KMS-11 (cell line): ENCODE results near the gene NUP214.
A peak's percentile ranks its signal among the peaks of the same experiment; 100 is the strongest.

ENCODE experiments used
- H2AFZ ChIP-seq: fragments of 200-600 bp; sonication (generic); 2 replicates; pipeline ENCODE4 v1.6.1; 2016; ENCODE audit warnings: antibody characterized with exemption, mixed run types, low read depth
- H3K27ac ChIP-seq: fragments of 200-600 bp; sonication (generic); 2 replicates; pipeline ENCODE4 v1.6.1; 2016; ENCODE audit warnings: mild to moderate bottlenecking, mixed run types
- H3K27me3 ChIP-seq: fragments of 200-600 bp; sonication (generic); 2 replicates; pipeline ENCODE4 v1.6.1; 2017; ENCODE audit warnings: mild to moderate bottlenecking, low read depth, mixed run types, moderate library complexity; ENCODE audit not compliant: insufficient read depth
- H3K36me3 ChIP-seq: fragments of 200-600 bp; sonication (generic); 2 replicates; pipeline ENCODE4 v1.6.1; 2017; ENCODE audit warnings: mild to moderate bottlenecking, mixed run types; ENCODE audit not compliant: insufficient read depth
- H3K4me1 ChIP-seq: fragments of 200-600 bp; sonication (generic); 2 replicates; pipeline ENCODE4 v1.6.1; 2016; ENCODE audit warnings: mild to moderate bottlenecking, low read depth, mixed run types; ENCODE audit not compliant: poor library complexity, severe bottlenecking
- H3K4me2 ChIP-seq: fragments of 200-600 bp; sonication (generic); 2 replicates; pipeline ENCODE4 v1.7.0; 2016; ENCODE audit warnings: mild to moderate bottlenecking, mixed run types
- H3K4me3 ChIP-seq: fragments of 200-600 bp; sonication (generic); IDR thresholded peaks from 2 replicates; pipeline ENCODE4 v1.6.1; 2017; ENCODE audit warnings: low read depth, low read length, mixed read lengths; ENCODE audit not compliant: insufficient read depth
- H3K79me2 ChIP-seq: fragments of 200-600 bp; sonication (generic); 2 replicates; pipeline ENCODE4 v1.6.1; 2016; ENCODE audit warnings: low read depth, mixed run types; ENCODE audit not compliant: insufficient read depth
- H3K9ac ChIP-seq: fragments of 200-600 bp; sonication (generic); 2 replicates; pipeline ENCODE4 v1.6.1; 2016; ENCODE audit warnings: mild to moderate bottlenecking, mixed run types
- H4K20me1 ChIP-seq: fragments of 200-600 bp; sonication (generic); 2 replicates; pipeline ENCODE4 v1.6.1; 2016; ENCODE audit warnings: mild to moderate bottlenecking, mixed run types; ENCODE audit not compliant: insufficient read depth
- CTCF ChIP-seq: fragments of 200-600 bp; sonication (generic); conservative IDR thresholded peaks from 2 replicates; pipeline ENCODE4 v1.6.1; 2017; ENCODE audit warnings: low read depth, mild to moderate bottlenecking, antibody characterized with exemption, low read length, moderate library complexity, mixed read lengths

NUP214 gene

DNA sequence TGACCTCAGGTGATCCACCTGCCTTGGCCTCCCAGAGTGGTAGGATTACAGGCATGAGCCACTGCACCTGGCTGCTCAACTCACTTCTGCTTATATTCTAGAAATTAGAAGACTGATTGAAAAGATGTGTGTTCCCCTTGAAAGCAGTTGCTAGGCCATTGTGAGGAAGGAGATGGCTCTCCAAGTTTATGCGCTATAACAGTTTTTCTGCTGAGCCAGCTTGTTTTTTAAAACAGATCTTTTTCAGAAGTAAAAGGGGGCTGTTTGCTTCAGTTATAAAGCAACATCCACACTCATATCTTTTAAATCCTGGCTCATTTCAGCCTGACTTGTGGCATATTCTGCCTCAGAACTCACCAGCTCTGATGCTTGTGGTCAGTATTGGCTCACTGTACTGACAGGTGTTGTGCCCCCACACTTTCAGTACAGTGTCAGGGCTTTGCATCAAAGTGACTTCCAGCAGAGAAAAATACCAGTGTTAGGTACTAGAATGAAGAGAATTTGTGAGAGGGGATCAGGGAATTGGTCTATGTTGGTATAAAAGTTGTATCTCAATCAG lies 49.4 kb downstream of the NUP214 start:
- no peaks in the 10 kb centered on the region for H4K20me1 ChIP-seq
- peak overlapping the region; percentile 87 for H3K27ac ChIP-seq
- H3K4me1 ChIP-seq: peaks cover 92% of the 10 kb centered on the region
- H3K27me3 ChIP-seq: no peaks in the 10 kb centered on the region
- H3K4me2 ChIP-seq: peak overlapping the region; percentile 70; the same call in 1 of the 2 replicates
- H3K4me3 ChIP-seq: no peak overlapping the region
- H3K36me3 ChIP-seq: 0 out of 2 replicates have a peak, but pooled peaks cover 4% of the 10 kb centered on the region
- peak overlapping the region; percentile 31; the same call in 1 of the 2 replicates for H3K9ac ChIP-seq
- no peak for TF ChIP-seq CTCF
- H2AFZ ChIP-seq: no peak overlapping the region
- H3K79me2 ChIP-seq: peaks cover 7% of the 10 kb centered on the region; the same call in 1 of the 2 replicates

GRCh38 chr9:131177898-131178297 lies 52.5 kb downstream of the NUP214 start:
- Histone ChIP-seq H3K4me1 (peaks cover 69% of the 10 kb centered on the region), H3K27ac (peak overlapping the region; percentile 15; the same call in 1 of the 2 replicates), H4K20me1 (no peaks in the 10 kb centered on the region), H3K36me3 (0 out of 2 replicates have a peak, but pooled peaks cover 4% of the 10 kb centered on the region), H3K9ac (no peak overlapping the region), H3K4me3 (no peak overlapping the region), H3K27me3 (no peaks in the 10 kb centered on the region), H2AFZ (no peak overlapping the region), H3K79me2 (peaks cover under 1% of the 10 kb centered on the region; the same call in 1 of the 2 replicates), H3K4me2 (no peak overlapping the region)
- no peak for TF ChIP-seq CTCF

DNA sequence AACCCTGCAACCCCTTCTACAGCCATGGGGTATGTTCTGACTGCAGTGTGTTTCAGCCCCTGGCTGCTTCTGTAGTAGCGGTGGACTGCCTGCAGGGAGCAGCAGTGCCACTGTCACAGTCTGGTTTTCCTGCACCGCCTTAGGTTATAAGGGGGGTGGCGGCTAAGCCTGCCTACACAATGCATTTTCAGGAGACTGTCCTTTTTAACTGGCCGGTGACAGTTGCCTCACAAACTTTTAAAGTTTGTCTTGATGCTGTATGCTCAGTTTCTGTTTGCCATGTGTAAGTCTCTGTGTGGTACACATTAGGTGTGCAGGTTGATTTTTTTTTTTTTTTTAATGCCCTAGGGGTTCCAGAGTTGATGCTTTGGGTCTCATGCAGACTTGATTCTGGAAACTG lies 53.0 kb downstream of the NUP214 start:
- Histone ChIP-seq H3K27me3 (no peaks in the 10 kb centered on the region), H3K4me1 (peaks cover 64% of the 10 kb centered on the region), H3K4me2 (no peak overlapping the region), H2AFZ (no peak overlapping the region), H3K4me3 (no peak overlapping the region), H3K9ac (no peak overlapping the region), H3K36me3 (0 out of 2 replicates have a peak, but pooled peaks cover 4% of the 10 kb centered on the region), H3K79me2 (no peaks in the 10 kb centered on the region; the same call in 1 of the 2 replicates), H3K27ac (peak overlapping the region; percentile 15; the same call in 1 of the 2 replicates), H4K20me1 (no peaks in the 10 kb centered on the region)
- peak; percentile 95 for TF ChIP-seq CTCF

- no peaks in the 10 kb centered on the region for H3K27me3 ChIP-seq
- H3K9ac ChIP-seq: no peak overlapping the region
- H3K27ac ChIP-seq: no peak overlapping the region
- H2AFZ ChIP-seq: no peak overlapping the region
- peaks cover 59% of the 10 kb centered on the region for H3K4me1 ChIP-seq
- TF ChIP-seq CTCF: no peak
- H3K36me3 ChIP-seq: 0 out of 2 replicates have a peak, but pooled peaks cover 1% of the 10 kb centered on the region
- no peak overlapping the region for H3K4me2 ChIP-seq
- H3K79me2 ChIP-seq: no peaks in the 10 kb centered on the region
- H4K20me1 ChIP-seq: no peaks in the 10 kb centered on the region
- no peak overlapping the region for H3K4me3 ChIP-seq
Observed at GRCh38 chr9:131178926-131179325, 53.5 kb downstream of the NUP214 start.
